ENCODE results near the gene DUSP14.

DNA sequence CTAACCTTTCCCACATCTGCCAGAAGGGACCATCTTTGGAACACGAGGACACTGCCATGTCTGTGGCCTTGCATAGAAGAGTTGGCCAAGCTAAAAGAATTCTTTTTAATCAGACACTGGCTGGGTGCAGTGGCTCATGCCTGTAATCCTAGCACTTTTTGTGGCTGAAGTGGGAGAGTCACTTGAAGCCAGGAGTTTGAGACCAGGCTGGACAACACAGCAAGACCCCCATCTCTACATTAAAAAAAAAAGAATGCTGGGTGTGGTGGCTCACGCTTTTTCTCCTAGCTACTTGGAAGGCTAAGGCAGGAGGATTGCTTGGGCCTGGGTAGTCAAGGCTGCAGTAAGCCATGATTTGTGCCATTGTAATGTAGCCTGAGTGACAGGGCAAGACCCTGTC is 9.3 kb upstream of the DUSP14 start:
- TF ChIP-seq, protein P1, sequence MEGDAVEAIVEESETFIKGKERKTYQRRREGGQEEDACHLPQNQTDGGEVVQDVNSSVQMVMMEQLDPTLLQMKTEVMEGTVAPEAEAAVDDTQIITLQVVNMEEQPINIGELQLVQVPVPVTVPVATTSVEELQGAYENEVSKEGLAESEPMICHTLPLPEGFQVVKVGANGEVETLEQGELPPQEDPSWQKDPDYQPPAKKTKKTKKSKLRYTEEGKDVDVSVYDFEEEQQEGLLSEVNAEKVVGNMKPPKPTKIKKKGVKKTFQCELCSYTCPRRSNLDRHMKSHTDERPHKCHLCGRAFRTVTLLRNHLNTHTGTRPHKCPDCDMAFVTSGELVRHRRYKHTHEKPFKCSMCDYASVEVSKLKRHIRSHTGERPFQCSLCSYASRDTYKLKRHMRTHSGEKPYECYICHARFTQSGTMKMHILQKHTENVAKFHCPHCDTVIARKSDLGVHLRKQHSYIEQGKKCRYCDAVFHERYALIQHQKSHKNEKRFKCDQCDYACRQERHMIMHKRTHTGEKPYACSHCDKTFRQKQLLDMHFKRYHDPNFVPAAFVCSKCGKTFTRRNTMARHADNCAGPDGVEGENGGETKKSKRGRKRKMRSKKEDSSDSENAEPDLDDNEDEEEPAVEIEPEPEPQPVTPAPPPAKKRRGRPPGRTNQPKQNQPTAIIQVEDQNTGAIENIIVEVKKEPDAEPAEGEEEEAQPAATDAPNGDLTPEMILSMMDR (conservative IDR thresholded peaks at IDR 0.05; ENCODE audit: low read depth in 2 of 2): no peak
- TF ChIP-seq, protein P2, sequence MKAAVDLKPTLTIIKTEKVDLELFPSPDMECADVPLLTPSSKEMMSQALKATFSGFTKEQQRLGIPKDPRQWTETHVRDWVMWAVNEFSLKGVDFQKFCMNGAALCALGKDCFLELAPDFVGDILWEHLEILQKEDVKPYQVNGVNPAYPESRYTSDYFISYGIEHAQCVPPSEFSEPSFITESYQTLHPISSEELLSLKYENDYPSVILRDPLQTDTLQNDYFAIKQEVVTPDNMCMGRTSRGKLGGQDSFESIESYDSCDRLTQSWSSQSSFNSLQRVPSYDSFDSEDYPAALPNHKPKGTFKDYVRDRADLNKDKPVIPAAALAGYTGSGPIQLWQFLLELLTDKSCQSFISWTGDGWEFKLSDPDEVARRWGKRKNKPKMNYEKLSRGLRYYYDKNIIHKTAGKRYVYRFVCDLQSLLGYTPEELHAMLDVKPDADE (IDR thresholded peaks at IDR 0.05): no peak
- TF ChIP-seq EZH2phosphoT487 (IDR thresholded peaks at IDR 0.05; ENCODE audit: unreplicated experiment) (no peak), JUNB (IDR thresholded peaks at IDR 0.05; ENCODE audit: unreplicated experiment) (no peak), POLR2AphosphoS5 (IDR thresholded peaks at IDR 0.05; ENCODE audit: low read depth) (no peak), EZH2 (IDR thresholded peaks at IDR 0.05; ENCODE audit: low read depth, unreplicated experiment) (no peak), ZNF114 (CRISPR knock-in tag; IDR thresholded peaks at IDR 0.05) (no peak), CREB1 (CRISPR knock-in tag; IDR thresholded peaks at IDR 0.05; ENCODE audit: low read depth) (no peak), STAT1 (IDR thresholded peaks at IDR 0.05; ENCODE audit: unreplicated experiment) (no peak)
- TF ChIP-seq, protein P3, sequence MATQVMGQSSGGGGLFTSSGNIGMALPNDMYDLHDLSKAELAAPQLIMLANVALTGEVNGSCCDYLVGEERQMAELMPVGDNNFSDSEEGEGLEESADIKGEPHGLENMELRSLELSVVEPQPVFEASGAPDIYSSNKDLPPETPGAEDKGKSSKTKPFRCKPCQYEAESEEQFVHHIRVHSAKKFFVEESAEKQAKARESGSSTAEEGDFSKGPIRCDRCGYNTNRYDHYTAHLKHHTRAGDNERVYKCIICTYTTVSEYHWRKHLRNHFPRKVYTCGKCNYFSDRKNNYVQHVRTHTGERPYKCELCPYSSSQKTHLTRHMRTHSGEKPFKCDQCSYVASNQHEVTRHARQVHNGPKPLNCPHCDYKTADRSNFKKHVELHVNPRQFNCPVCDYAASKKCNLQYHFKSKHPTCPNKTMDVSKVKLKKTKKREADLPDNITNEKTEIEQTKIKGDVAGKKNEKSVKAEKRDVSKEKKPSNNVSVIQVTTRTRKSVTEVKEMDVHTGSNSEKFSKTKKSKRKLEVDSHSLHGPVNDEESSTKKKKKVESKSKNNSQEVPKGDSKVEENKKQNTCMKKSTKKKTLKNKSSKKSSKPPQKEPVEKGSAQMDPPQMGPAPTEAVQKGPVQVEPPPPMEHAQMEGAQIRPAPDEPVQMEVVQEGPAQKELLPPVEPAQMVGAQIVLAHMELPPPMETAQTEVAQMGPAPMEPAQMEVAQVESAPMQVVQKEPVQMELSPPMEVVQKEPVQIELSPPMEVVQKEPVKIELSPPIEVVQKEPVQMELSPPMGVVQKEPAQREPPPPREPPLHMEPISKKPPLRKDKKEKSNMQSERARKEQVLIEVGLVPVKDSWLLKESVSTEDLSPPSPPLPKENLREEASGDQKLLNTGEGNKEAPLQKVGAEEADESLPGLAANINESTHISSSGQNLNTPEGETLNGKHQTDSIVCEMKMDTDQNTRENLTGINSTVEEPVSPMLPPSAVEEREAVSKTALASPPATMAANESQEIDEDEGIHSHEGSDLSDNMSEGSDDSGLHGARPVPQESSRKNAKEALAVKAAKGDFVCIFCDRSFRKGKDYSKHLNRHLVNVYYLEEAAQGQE (IDR thresholded peaks at IDR 0.05; ENCODE audit: unreplicated experiment): no peak

Measured in GM23338 (cell line).